A673 (cell line): Measurements from ENCODE around the gene ALG8. TPM values are rescaled to one million over a fixed set of nuclear protein-coding genes. Genes with fewer than 3 reads are reported as not detected.

ENCODE experiments used
- BruUV-seq: library from RNA; stranded (reverse); fragments of 400-500 nt; replicated peaks from 2 replicates; lab custom pipeline; 2021; lab: Mats Ljungman, UMichigan
- CTCF ChIA-PET: fragments of 300-600 bp; sonication (Branson Sonifier 250); formaldehyde crosslinking; loops from one replicate; lab custom pipeline; 2022; ENCODE audit warnings: antibody characterized with exemption; lab: Charles Lee
- POLR2A ChIA-PET: fragments of 300-600 bp; sonication (Branson Sonifier 250); formaldehyde crosslinking; loops from one replicate; lab custom pipeline; 2022; ENCODE audit warnings: antibody characterized with exemption; ENCODE audit not compliant: low non-redundant PET; lab: Charles Lee
- DNase-seq: peaks from one replicate; pipeline ENCODE4 v3.0.0-alpha.2; 2015; ENCODE audit warnings: low spot score
- H3K27ac ChIP-seq: fragments of 200-600 bp; sonication (generic); 2 replicates; pipeline ENCODE4 v1.5.1; 2016; ENCODE audit warnings: mixed run types, low read depth, mild to moderate bottlenecking, mixed read lengths, antibody characterized with exemption, low read length; ENCODE audit not compliant: poor library complexity, severe bottlenecking
- H3K27me3 ChIP-seq: fragments of 200-600 bp; sonication (generic); replicated peaks from 2 replicates; pipeline ENCODE4 v1.6.1; 2017; ENCODE audit warnings: mixed run types, low read depth, mild to moderate bottlenecking, mixed read lengths, antibody characterized with exemption, low read length; ENCODE audit not compliant: insufficient read depth, poor library complexity
- H3K36me3 ChIP-seq: fragments of 200-600 bp; sonication (generic); 2 replicates; pipeline ENCODE4 v1.6.1; 2016; ENCODE audit warnings: mixed run types, mild to moderate bottlenecking, mixed read lengths, antibody characterized with exemption, low read length; ENCODE audit not compliant: insufficient read depth, poor library complexity, severe bottlenecking
- H3K4me1 ChIP-seq: fragments of 200-600 bp; sonication (generic); 2 replicates; pipeline ENCODE4 v1.6.1; 2017; ENCODE audit warnings: mixed run types, mild to moderate bottlenecking, mixed read lengths, antibody characterized with exemption, low read length; ENCODE audit not compliant: insufficient read depth, poor library complexity, severe bottlenecking
- H3K4me3 ChIP-seq: fragments of 200-600 bp; sonication (generic); 2 replicates; pipeline ENCODE4 v1.5.1; 2016; ENCODE audit warnings: low read depth, mixed run types, mild to moderate bottlenecking, mixed read lengths, low read length; ENCODE audit not compliant: poor library complexity, severe bottlenecking
- H3K9me3 ChIP-seq: fragments of 200-600 bp; sonication (generic); 2 replicates; pipeline ENCODE4 v1.6.1; 2016; ENCODE audit warnings: mixed run types, low read depth, mild to moderate bottlenecking, mixed read lengths, antibody characterized with exemption, low read length; ENCODE audit not compliant: poor library complexity, severe bottlenecking
- EZH2 ChIP-seq: fragments of 200-600 bp; sonication (generic); IDR thresholded peaks from 2 replicates; pipeline ENCODE4 v1.6.1; 2017; ENCODE audit warnings: borderline replicate concordance, low read depth, mild to moderate bottlenecking, mixed read lengths, antibody characterized with exemption, low read length; ENCODE audit not compliant: poor library complexity, severe bottlenecking
- intact Hi-C: fragments of 100-400 bp; cut with micrococcal nuclease; formaldehyde crosslinking; loops from one replicate; pipeline ENCODE4 v1.10.0; 2022; ENCODE audit not compliant: unreplicated experiment
- total RNA-seq: library from RNA; stranded (reverse); gene quantifications from 2 replicates; pipeline ENCODE4 v1.2.3, GENCODE V29; 2021
- TF ChIP-seq, protein P1 (sequence below): fragments of 300-800, 200-600 bp; sonication (generic); conservative IDR thresholded peaks from 2 replicates; pipeline ENCODE4 v1.5.1; 2017; ENCODE audit warnings: low read depth, mild to moderate bottlenecking, antibody characterized with exemption, low read length, moderate library complexity, mixed read lengths

The ALG8 gene
- total RNA-seq, 1 experiment from 2014 or later = 131 TPM

DNA sequence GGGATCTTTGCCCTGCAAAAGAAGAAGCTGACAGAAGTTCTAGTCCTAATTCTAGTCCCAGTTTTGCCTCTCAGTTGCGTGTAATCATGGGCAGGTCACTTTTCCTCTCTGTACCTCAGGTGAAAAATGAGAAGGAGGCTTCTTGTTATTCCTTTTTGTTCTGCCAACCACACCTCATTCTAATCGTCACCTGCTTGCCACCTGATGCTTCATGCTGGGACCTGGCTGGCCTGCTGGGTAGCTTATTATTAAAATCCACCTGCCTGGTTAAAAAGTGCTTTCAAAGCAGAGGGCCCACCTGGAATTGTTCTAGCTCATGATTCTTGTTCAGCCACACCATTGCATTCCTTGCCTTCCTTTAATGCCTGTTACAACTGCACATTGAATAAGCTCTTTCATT is 8.4 kb upstream of the ALG8 start:
- no TSS peak for BruUV-seq
- POLR2A ChIA-PET = interaction anchor here (0.6 kb wide), 1 partner anchor 510 kb away, joined by 3 read pairs; the partner anchor contains the start of gene CLNS1A
- H3K36me3 ChIP-seq = no peaks in the 10 kb centered on the region
- DNase-seq = no peak
- H3K27me3 ChIP-seq = no peaks in the 10 kb centered on the region
- intact Hi-C loops = no loop called here
- H3K4me1 ChIP-seq = no peaks in the 10 kb centered on the region
- no peak overlapping the region for H3K4me3 ChIP-seq
- CTCF ChIA-PET = no interaction called here
- H3K9me3 ChIP-seq = no peaks in the 10 kb centered on the region
- H3K27ac ChIP-seq = no peak overlapping the region
- TF ChIP-seq, protein P1, sequence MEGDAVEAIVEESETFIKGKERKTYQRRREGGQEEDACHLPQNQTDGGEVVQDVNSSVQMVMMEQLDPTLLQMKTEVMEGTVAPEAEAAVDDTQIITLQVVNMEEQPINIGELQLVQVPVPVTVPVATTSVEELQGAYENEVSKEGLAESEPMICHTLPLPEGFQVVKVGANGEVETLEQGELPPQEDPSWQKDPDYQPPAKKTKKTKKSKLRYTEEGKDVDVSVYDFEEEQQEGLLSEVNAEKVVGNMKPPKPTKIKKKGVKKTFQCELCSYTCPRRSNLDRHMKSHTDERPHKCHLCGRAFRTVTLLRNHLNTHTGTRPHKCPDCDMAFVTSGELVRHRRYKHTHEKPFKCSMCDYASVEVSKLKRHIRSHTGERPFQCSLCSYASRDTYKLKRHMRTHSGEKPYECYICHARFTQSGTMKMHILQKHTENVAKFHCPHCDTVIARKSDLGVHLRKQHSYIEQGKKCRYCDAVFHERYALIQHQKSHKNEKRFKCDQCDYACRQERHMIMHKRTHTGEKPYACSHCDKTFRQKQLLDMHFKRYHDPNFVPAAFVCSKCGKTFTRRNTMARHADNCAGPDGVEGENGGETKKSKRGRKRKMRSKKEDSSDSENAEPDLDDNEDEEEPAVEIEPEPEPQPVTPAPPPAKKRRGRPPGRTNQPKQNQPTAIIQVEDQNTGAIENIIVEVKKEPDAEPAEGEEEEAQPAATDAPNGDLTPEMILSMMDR = no peak
- TF ChIP-seq EZH2 = no peak

DNA sequence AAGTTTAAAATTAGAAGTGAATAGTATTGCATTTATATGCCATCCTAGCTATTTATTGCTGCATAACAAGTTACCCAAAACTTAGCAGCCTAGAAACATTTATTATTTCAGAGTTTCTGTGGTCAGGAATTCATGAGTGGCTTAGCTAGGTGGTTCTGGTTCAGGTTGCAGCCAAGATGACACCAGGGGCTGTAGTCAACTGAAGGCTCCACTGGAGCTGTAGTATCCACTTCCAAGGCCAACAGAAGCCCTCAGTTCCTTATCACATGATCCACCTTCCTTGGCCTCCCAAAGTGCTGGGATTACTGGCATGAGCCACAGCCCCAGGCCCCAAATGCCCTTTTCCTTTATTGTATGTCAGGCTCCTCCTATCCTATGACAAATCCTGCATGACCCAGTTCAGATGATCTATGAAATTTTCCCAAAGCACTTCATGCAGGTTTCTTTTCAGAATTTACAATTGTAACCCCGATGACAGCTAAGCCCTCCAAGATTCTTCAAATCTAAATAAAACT is 6.1 kb upstream of the ALG8 start:
- CTCF ChIA-PET = no interaction called here
- Histone ChIP-seq H3K27ac (no peak overlapping the region), H3K4me3 (no peak overlapping the region), H3K9me3 (no peaks in the 10 kb centered on the region), H3K36me3 (no peaks in the 10 kb centered on the region), H3K4me1 (no peaks in the 10 kb centered on the region), H3K27me3 (no peaks in the 10 kb centered on the region)
- BruUV-seq = no TSS peak
- DNase-seq = no peak
- POLR2A ChIA-PET = interaction anchor here (0.6 kb wide), 1 partner anchor 259 kb away, joined by 3 read pairs; no protein-coding TSS in a partner anchor
- no peak for TF ChIP-seq EZH2
- intact Hi-C loops = no loop called here

DNA sequence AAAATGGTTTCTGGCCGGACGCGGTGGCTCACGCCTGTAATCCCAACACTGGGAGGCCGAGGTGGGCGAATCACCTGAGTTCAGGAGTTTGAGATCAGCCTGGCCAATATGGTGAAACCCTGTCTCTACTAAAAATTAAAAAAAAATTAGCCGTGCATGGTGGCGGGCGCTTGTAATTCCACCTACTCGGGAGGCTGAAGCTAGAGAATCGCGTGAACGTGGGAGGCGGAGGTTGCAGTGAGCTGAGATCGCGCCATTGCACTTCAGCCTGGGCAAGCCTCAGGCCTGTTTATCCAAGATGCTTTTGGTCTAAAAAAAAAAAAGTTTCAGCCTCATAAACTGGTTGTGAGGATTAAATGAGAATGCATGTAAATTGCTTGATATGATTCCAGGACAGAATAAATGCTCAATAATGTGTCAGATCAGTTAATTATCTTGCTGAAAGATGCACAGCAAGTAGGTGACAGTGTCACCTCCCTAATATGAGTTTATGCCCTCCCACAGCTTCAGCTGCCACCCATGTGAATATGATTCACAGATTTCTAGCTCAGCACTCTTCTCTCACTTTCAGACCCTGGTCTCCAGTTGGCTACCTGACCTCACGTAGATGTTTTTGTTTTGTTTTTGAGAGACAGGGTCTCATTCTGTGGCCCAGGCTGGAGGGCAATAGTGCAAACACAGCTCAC is 1.1 kb upstream of the ALG8 start:
- no peaks in the 10 kb centered on the region for H3K27me3 ChIP-seq
- TF ChIP-seq, protein P1 = no peak
- TF ChIP-seq EZH2 = no peak
- H3K36me3 ChIP-seq = peaks cover under 1% of the 10 kb centered on the region
- peak overlapping the region; percentile 64 for H3K4me3 ChIP-seq
- intact Hi-C loops = no loop called here
- POLR2A ChIA-PET = no interaction called here
- no TSS peak for BruUV-seq
- CTCF ChIA-PET = no interaction called here
- peak; percentile 32 for DNase-seq
- no peak overlapping the region for H3K27ac ChIP-seq
- H3K9me3 ChIP-seq = no peaks in the 10 kb centered on the region
- no peaks in the 10 kb centered on the region for H3K4me1 ChIP-seq
